T1000 (cell line): ENCODE measurements around the gene SAMD4B.
"Not testable (repeated sequence)": the region's sequence is repeated elsewhere in the genome, so short reads cannot be mapped to it uniquely, and the experiment has no call there.

Source experiments
- DNase-seq: peaks from one replicate; lab custom pipeline; 2025; ENCODE audit warnings: mixed read lengths; lab: John Stamatoyannopoulos, UW

The SAMD4B gene, protein sequence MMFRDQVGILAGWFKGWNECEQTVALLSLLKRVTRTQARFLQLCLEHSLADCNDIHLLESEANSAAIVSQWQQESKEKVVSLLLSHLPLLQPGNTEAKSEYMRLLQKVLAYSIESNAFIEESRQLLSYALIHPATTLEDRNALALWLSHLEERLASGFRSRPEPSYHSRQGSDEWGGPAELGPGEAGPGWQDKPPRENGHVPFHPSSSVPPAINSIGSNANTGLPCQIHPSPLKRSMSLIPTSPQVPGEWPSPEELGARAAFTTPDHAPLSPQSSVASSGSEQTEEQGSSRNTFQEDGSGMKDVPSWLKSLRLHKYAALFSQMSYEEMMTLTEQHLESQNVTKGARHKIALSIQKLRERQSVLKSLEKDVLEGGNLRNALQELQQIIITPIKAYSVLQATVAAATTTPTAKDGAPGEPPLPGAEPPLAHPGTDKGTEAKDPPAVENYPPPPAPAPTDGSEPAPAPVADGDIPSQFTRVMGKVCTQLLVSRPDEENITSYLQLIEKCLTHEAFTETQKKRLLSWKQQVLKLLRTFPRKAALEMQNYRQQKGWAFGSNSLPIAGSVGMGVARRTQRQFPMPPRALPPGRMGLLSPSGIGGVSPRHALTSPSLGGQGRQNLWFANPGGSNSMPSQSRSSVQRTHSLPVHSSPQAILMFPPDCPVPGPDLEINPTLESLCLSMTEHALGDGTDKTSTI

DNA sequence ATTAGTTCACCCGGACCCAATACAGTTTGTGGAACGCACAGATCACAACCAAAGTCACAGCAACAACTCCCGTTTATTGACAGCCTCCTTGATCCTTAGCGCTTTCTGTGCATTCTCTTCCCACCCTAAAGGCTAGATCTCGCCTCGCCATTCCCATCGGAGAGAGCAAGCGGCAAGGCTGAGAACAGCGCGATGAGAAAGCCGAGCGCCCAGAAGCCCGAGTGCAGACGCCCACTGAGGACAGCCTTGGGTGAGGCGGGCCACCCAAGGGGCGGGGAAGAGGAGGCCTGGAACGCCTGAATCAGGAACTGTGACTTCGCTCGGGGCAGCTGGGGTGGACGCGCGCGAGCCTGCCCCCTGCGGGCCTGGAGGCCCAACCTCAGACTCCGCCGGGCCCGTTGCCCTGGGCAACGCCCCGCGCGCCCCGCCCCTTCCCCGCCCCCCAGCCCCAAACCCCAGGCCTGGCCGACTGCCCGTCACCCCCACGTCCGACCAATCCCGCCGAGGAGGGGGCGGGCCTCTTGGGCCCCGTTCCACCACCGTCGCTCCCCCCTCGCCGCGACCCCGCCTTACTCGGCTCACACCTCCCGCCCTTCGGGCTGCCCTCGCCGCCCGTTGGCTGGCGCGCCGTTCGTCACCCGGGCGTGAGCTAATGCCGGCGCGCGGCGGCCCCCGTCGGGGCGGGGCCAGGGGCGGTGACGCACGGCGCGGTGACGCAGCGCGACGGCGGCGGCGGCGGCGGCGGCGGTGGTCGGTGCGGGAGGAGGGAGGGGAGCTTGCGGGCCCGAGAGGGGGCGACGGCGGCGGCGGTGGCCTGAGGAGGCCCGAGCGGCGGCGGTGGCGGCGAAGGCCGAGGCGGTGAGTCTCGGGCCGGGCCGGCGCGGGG, at the start of gene SAMD4B:
Gene SAMD4B (plus strand): TSS at position 703 of the 886 bp plus-strand sequence. CDS start 14,473 bp downstream, outside the sequence.
- DNase-seq: peak; percentile 99

DNA sequence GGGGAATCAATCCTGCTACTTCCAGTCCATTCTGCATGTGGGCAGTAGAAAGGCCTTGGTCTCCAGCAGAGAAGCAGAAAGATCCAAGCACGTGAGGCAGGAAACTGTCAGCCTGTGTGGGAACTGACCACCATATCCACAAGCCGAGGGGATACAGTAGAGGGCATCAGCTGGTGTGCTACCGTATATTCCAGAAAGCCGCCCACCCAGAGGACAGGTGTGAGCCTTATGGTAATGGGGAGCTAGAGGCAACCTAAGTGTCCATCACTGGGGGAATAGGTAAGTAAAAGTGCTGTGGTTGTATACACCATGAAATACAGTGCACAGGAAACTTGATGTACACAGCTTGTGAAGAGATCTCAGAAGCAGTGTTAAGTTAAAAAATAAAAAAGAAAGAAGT, 48.8 kb upstream of the SAMD4B start:
- DNase-seq: no peak

DNA sequence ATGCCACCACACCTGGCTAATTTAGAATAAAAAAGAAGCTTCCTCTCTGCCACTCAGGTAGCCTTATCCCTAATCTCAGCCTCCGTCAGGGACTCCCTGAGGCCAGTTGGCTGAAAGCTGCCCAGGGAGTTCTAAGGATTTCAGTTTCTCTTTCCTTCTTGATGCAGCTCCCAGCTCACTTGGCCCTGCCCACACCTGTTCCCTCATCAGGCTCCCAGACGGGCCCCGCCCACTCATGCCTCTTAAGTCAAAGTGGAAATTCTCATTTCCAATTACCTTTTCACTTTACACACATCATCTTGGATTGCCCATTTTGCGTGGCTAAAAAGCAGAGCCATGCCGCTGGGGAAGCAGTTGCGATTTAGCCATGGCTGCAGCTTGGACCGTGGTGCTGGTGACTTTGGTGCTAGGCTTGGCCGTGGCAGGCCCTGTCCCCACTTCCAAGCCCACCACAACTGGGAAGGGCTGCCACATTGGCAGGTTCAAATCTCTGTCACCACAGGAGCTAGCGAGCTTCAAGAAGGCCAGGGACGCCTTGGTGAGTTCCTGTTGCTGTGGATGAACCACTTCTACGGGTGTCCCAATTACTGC, 46.1 kb upstream of the SAMD4B start, which contains the start of gene IFNL1:
Gene IFNL1 (plus strand): TSS at position 353 of the 591 bp plus-strand sequence. CDS start 15 bp downstream, at position 368.
- no peak for DNase-seq

DNA sequence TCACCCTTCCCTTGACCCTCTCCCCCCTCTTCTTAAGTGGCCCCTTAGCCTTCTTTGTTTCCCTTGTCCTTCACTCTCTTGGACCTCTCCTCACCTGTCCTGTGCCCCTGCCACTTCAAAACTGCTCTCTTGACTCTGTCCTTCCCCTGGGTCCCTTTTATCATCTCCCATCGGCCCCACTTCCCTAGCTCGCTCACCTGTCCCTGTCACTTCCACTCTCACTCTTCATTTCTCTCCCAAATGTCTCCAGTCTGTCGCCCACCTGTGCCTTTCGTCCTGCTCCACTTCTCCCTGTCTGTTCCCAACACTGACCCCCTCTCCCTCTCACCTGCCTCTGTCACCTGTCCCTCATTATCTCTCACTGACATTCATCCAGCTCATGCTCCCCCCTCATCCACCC, 45.3 kb upstream of the SAMD4B start:
- DNase-seq: no peak

DNA sequence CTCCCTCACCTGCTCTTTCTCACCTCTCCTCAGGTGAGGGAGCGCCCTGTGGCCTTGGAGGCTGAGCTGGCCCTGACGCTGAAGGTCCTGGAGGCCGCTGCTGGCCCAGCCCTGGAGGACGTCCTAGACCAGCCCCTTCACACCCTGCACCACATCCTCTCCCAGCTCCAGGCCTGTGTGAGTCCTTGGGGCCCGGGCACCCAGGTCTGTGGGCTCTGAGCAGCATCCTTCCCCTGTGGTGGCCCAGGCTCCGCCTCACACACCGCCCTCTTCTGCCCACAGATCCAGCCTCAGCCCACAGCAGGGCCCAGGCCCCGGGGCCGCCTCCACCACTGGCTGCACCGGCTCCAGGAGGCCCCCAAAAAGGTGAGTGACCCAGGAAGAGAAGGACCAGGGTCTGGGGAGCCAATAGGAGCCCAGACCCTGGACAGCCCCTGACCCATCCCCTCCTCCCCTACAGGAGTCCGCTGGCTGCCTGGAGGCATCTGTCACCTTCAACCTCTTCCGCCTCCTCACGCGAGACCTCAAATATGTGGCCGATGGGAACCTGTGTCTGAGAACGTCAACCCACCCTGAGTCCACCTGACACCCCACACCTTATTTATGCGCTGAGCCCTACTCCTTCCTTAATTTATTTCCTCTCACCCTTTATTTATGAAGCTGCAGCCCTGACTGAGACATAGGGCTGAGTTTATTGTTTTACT, 44.1 kb upstream of the SAMD4B start:
- DNase-seq: no peak

DNA sequence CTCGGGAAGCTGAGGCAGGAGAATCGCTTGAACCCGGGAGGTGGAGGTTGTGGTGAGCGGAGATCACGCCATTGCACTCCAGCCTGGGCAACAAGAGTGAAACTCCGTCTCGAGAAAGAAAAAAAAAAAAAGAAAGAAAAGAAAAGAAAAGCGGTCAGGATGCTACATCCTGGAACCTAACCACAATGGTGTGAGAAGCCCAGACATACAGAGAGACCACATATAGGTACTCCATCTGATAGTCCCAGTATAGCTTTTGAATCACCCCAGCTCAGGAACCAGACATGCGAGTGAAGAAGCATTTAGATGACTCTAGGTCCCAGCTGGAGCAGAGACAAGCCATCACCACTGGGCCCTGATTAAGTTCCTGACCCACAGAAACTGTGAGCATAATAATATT, 42.8 kb upstream of the SAMD4B start:
- DNase-seq: no peak

DNA sequence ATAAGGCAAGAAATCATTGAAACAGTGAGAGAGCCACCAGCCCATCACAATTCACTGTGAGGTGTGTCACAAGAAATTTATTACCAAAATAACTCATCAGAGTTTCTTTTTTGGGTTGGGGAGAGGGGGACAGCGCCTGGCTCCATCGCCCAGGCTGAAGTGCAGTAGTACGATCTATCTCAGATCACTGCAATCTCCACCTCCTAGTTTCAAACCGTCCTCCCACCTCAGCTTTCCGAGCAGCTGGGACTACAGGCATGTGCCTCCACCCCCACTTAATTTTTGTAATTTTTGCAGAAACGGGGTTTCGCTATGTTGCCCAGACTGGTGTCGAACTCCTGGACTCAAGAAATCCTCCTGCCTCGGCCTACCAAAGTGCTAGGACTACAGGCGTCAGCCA, 42.4 kb upstream of the SAMD4B start:
- no peak for DNase-seq

DNA sequence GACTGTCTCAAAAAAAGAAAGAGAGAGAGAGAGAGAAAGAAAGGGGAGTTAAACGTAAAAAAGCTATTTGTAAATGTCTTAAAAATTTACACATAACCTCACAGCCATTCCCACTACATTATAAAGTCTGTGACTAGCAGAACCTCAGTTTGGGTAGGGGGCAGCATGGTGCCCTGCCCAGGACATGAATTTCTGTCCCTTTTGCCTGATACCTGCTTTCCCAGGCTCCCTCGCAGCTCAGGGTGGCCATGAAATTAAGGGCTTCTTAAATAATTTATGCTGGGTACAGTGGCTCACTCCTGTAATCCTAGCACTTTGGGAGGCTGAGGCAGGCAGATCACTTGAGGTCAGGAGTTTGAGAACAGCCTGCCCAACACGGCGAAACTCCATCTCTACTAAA, 41.2 kb upstream of the SAMD4B start:
- DNase-seq: no peak

DNA sequence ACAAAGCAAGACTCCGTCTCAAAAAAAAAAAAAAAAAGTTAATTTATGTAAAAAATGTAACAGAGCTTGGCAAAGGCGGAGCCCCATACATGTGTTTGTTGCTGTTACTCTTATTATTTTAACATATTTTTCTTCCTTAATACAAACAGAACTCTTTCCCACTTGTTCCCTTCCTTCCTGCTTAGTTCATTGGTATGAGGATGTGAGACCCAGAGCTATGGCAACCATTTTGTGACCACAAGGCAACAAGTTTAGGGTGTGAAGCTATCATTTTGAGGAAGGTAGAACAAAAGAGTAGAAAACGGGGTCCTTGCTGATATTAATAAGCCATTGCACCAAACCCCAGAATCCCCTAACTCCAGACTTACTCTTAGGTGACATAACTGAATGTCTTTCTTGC, 40.7 kb upstream of the SAMD4B start:
- no peak for DNase-seq

DNA sequence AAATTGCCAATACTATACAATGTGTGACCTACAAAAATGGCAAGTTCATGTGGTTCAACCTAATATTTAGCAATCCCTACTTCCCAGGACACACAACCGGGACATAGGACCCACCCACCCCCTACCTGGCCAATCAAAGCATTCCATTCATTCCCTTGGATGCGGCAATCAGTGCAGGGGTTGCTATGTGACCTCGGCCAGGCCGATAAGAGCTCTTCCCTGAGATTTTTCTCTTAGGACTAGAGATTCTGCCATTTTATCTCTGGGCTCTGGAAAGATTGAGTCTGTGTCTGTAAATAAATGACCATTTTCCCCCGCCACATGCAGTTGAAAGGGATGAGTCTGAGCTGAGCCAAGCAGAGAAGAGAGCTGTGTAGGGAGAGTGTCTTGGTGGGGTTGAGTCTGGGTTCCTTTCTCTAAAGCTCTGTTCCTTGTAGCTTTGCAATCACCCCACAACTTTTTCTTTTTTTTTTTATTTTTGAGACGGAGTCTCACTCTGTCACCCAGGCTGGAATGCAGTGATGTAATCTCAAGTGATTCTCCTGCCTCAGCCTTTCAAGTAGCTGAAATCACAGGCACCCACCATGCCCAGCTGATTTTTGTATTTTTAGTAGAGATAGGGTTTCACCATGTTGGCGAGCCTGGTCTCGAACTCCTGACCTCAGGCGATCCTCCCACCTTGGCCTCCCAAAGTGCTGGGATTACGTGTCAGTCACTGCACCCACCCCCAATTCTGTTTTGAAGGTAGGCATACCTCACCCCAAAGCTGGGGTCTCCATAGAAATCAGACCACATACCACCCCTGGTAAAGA, 38.6 kb upstream of the SAMD4B start:
- DNase-seq: no peak

DNA sequence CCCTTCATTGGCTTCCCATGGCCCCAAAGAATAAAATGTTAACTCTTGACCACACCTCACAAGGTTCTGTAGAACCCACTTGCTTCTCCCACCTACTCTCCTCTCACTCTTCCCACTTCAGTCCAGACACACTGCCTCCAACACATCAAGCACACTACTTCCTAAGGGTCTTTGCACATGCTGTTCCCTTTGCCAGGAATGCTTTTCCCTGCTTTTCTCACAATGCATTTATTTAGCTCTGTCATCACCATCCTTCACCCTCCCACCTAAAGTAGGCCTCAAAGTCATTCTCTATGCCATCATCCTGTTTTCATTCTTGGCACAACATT, 38.1 kb upstream of the SAMD4B start:
- no peak for DNase-seq

DNA sequence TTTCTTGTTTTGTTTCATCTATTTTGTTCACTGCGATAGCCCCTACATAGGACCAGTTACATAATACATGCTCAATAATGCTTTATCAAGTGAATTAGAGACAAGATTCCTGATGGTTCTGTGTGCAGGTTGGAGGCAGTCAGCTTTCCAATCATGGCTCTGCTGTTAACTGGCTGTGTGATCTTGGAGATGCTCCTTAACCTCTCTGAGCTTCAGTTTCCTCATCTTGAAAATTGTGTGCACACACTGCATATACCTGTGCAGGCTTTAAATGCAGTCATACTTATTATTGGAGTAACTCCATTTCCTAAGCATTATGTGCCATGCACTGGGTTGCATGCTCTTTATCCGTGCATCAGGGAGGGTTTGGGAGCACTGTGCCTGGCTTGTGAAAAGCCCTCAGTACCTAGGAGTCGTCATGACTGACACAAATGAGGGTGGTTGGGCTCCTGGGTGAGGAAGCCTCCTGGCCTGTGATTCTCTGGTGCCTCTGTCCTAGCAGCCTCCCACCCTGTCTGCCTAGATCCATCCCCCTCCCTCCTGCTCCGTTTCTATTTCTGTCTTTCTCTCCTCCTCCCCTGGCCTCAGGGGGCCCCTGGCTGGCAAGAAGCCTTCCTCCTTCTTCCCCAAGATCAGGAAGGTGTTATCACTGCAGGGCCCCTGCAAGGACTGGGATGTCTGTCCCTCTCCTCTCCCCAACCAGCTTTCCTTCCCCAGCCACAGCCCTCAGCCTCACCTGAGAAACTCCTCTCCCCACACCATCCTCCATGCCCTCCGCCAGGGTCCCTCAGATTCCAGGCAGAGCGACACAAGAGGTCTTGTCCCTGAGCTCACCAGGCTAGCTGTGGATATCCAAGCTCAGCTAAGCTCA, 37.3 kb upstream of the SAMD4B start:
- DNase-seq: no peak

DNA sequence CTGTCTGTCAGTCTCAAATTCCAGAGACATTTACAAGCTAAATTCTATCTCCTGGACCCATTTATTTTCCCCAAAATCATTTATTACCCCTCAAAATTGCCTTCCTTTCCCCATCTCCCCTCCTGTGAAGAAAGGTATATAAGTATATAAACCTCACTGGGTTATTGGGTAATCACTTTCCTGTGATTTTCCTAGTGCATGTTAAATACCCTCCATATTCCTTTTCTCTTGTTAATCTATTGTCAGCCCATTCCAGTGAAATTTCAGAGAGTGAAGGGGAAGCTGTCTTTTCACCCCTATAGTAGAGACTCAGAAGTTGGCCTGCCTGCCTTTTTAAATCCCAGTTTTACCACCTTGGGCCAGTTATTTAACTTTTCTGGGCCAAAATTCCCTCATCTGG, 36.1 kb upstream of the SAMD4B start:
- DNase-seq: no peak

DNA sequence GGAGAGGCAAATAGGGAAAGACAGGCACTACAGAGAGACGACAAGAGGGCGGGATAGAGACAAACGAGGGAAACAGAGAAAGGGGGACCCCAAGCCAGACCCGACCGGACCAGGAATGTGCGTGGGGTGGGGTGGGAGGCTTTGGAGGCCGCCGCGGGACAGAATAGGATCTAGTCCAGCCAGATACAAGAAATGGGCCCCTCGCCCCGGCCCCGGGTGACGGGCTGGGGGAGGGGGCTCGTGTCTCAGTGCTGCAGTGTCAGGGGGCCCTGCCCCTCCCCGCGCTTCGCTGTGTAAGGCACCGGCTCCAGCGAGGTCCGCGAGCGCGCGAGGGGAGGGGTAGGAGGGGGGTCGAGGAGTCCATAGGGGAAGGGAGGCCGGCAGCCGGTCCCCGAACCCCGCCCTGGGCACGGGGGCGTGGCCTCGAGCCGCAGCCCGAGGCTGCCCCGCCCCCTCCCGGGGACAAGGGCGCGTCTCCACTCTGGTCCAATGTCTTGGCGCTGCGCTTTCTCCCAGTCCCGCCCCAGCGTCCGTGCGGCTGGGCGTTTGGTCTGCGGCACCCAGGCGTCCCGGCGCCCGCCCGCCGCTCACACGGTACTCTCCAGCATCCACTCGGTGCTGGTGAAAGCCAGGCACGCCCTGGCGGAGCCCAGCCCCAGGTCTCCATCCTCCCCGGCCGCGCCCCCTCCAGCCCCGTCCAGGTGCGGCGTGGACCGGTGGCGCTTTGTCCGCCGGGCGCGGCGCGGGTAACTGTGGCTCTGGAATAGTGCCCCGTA, 35.0 kb upstream of the SAMD4B start:
- no peak for DNase-seq

DNA sequence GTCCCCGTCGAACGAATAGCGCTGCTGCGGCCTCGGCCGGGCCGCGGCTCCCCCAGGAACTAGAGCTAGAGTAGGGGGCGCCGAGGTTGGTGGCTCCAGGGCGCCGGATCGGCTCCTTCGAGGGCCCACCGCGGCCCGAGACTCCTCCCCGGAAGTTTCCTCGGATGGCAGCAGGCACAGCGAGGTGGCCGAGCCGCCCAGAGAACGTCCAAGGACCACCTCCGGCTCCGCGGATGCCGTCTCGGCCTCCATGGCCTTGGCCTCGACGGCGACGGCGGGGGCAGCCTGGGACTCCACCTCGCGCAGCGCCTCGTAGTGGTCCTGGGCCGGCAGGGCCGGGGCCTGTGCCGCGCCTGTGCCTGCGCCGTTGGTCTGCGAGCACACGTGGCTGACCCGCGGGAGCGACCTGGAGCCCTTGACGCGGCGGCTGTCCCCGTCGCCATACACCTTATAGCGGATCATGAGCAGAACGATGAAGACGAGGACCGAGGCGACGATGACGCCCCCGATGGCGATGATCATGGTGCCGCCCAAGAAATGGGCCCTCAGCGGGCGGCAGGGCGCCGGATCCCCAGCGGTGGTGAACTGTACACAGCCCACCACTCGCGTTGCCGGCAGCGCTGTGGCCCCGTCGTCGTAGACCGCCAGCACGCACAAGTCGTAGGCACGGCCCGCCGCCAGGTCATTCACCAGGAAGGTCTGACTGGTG, 34.2 kb upstream of the SAMD4B start:
- DNase-seq: no peak

DNA sequence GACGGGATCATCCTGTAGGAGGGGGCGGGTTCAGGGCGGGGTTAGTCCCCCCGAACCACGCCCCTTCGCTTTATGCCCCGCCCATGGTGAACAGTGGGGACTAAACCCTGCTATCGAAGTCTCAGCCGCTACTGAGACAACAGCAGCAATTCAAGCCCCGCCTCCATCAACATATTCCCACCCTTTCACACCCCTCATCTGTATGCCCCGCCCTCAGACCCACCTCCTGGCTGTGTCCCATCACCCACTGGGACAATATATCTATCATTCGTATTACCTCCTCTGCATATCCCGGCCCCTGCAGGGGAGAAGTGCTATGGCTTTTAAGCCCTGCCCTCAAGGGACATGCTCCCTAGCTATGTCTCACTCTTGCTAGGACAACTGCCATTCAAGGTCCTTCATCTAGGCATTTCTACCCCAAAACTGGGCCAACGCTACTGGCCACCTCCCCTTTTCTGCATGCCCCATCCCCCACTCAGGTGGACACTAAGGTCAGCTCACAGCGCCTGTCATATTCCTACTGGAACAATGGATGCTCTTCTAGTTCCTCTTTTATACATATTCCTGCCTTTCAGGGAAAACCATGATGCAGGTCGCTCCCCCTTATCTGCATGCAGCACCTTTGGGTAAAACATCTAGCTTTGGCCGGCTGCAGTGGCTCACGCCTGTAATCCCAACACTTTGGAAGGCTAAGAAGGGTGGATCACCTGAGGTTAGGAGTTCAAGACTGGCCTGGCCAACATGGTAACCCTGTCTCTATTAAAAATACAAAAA, 33.5 kb upstream of the SAMD4B start:
- no peak for DNase-seq

DNA sequence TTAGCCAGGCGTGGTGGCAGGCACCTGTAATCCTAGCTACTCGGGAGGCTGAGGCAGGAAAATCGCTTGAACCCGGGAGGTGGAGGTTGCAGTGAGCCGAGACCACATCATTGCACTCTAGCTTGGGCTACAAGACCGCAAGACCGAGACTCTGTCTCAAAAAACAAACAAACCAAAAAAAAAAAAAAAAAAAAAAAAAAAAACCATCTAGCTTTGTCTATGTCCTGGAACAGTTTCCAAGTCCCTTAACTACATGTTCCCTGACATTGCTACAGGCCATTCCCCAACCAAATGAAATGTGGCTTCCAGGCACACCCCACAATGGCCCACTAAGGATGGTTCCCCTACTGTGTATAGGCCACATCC, 32.9 kb upstream of the SAMD4B start:
- DNase-seq: not testable (repeated sequence)
